T-helper 2 cell treated with Interferon-gamma antibody and Interleukin-4, amounts not matched to agents 100 ng/mL and 5 ng/mL, for 36 hours (primary cell): Measurements from ENCODE around the gene COLEC12. TPM values are rescaled to one million over a fixed set of nuclear protein-coding genes. Genes with fewer than 3 reads are reported as not detected.
"Not testable (repeated sequence)": the region's sequence is repeated elsewhere in the genome, so short reads cannot be mapped to it uniquely, and the experiment has no call there.

ENCODE experiments used
- intact Hi-C: fragments of 100-400 bp; cut with micrococcal nuclease; formaldehyde crosslinking; loops from one replicate; pipeline ENCODE4 v1.15.1; 2023
- total RNA-seq: library from RNA; stranded (reverse); gene quantifications from 2 replicates; pipeline ENCODE4 v1.2.3, GENCODE V29; 2022

Gene COLEC12
- total RNA-seq, 1 donor from 2014 or later, result not detected

DNA sequence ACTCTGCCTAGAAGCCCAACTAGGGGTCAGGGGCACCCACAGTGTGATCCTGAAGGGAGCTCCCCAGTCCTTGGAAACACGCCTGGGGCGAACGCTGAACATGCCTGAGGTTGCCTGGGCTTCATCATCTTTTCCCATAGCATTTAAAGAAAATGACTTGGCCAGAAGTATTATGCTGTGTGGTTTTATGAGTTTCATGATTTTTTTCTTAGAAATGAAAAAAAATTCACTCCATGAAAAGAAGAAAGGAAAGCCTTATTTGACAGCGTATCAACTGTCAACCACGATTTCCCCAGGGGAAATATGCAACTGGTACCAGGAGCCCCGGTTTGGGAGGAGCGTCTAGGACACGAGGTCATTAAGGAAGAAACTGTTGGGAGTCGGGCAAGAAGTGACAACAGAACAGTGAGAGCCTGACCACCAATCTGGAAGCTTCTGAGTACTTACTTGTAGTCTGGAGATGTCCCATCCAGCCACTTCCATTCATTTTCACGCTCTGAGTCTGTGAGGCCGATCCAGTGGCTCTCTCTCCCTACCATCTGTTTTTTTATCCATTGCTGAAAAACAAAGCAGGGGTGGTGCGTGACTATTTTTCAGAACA lies 169.2 kb downstream of the COLEC12 start:
- intact Hi-C loops, result no loop called here

DNA sequence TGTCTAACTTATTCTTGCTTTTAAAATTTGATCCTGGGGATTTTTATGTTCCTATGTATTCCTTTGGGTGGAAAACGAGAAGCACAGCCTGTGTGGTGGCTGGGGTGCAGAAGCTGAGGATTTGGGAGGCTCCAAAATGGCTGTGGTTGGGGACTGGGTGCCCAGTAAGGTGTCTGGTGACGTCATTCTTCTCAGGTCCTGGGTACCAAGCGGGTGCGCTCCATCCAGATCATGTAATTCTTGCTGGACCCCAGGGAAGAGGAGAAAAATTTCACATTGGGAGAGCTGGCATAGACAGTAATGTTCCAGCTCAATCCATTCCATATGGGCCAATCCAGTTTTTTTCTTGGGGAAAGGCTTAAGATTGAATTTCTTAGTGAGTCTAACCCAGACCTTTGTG lies 171.6 kb downstream of the COLEC12 start:
- intact Hi-C loops, result no loop called here

DNA sequence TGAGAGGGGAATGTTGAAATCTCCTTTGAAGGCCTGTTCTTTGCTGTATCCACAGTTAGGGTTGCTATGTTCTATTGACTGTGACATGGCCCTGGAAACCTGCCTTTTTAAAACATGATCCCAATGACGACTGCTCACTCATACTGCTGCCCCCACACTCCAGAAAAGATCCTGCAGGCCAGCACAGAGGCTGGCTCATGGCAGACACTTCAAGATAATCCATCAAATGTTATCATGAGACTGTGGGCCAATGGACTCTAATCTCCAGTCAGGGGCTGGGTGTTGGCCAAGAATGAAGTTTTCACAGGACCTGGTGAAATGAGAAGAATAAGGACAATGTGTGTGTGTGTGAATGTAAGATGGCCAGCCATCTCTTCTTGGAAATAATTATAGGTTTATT lies 173.7 kb downstream of the COLEC12 start:
- intact Hi-C loops, result no loop called here

DNA sequence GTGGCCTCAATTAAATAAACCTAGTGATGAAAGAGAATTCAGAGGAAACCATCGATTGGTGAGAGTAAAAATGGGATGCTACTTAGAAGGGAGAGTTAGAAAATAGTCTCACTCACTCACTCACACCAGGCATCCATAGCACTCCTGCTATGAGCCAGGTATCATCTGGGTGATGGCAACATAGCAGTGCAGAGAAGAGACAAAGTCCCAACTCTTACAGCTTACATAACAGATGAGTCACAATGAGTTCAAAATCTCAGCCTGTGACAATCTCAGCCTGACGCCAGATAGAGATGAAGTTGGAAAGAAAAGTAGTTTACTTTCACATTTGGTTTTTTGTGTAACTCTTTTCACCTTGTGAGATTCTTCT lies 177.3 kb downstream of the COLEC12 start:
- intact Hi-C loops, result no loop called here

DNA sequence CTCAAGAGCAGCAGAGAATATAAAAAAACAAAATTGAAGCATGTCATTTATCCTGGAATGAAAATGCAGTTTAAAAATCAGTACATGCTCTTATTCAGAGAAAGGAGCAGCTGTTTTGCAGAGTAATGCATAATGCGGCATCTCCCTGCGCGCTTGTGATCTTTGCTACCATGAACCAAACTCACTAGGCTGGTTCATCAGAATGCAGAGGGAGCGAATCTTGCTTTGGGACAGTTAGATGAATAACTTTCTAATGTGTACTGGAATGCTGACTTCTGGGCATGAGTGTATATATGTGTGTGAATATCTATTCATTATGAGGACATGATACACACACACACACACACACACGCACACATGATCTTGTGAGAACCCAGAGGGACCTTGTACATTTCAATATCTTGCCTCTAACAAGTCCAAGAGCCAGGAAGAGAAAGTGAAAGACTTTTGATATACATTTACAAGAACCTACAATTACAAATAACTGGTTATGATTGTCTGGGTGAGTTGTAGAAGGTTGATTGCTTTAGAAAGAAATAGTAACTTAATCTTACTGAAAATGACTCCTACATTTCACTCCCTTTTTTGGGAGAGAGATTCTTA lies 178.5 kb downstream of the COLEC12 start:
- intact Hi-C loops, result no loop called here

DNA sequence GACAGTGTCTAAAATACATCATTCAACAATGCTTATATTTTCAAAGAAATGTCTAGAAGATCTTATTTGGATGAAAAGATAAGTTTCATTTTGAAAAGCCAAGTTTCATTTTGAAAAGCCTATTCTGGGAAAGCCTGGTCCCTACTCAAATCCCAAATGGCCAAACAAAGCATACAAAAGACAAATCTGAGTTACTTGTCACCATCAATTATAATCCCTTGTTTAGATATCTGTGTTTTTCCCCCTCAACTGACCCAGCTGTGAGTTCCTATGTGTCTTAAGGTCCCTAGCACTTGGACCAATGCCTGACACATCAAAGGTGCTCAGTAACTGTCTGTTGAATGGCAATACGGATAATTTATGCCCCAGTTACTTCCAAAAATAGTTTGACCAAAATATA lies 180.3 kb downstream of the COLEC12 start:
- intact Hi-C loops, result no loop called here

DNA sequence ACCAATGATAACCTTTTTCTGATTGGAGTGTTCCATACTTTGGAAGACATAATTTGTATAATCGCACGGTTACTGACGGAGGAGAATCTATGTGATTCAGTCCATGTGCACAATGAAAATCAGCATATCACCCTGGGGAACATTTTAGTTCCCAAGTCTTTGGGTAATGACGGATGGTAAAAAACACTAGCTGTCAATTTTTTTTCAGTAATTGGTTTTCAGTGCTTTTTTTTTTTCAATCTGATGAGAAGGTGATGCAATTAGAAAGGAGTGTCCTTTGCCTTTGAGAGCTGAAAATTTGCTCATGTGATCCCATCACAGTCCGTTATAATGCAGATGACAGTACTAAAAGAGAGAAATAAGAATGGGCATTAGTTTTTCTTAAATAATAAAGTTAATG lies 180.8 kb downstream of the COLEC12 start:
- intact Hi-C loops, result no loop called here

DNA sequence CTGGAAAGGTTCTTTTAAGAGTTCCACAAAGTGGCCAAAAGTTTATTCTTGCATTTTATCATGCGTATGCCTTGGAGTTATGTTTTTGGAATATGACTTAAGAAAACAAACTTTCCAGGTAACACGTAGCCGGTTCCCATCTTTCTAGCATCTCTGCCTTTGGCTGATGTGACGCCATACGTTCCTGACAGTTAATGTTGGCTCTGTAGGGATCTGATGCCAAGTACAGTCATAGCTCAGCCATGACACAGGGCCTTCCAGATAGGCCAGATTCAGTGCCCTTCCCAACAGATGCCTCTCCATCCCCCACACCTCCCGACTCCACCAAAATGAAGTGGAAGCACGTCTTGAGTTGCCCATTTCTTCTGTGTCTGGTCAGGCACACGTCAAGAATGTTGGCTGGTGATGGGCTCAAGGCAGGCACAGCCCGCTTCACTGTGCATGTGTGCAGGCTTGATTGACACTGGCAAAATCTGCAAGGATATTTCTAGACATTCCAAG lies 181.7 kb downstream of the COLEC12 start:
- intact Hi-C loops, result no loop called here

DNA sequence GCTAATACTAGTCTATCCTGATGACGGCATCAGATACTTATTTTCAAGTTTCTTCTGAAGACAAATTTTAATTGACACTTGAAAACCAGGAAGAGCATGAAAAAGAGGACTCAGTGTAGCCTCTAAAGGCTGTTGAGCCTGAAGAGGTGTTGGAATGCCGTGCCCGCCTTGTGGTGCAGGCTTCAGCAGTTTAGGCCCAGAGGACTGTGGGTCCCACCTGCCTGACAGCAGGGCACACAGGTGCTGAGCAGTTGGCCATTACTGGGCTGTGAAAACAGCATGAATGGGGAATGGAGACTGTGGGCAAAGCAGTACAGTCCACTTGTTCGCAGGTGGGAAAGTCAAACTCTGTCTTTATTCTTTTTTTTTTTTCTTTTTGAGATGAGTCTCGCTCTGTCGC lies 182.9 kb downstream of the COLEC12 start:
- intact Hi-C loops, result no loop called here

DNA sequence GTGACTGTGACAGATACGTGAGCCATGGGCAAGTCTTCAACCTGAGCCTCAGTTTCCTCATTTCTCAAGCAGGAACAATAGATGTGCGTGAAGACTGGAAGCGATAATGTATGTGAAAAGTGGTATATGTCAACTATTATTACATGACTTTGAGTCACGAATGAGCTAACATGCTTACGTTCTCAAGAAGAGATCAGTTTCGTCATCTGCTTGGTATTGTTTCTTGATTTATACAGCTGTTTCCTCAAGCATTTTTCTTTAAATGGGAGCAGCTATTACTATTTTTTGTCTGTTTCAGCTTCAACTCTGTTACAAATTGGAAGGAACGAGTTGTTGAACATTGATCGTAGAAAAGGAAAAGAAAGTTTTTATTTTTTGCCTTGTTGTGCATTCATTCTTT lies 184.1 kb downstream of the COLEC12 start:
- intact Hi-C loops, result no loop called here

DNA sequence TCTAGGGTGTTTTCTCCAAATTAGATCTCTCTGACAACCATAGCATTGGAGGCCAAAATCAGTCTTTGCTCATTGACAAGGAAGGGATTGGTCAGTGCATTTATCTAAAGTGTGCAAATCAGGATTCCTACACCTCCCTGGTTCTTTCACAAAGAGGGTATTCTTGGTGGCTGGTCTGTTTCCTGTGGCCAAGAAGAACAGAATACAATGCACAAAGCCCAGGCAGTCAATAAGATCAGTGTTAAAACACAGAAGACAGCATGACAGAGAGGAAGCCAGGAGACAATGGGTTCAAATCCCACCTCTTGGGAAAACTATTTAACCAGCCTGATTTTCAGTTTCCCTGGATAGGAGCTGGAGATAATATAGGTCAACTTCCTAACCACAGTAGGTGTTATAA lies 186.6 kb downstream of the COLEC12 start:
- intact Hi-C loops, result no loop called here

DNA sequence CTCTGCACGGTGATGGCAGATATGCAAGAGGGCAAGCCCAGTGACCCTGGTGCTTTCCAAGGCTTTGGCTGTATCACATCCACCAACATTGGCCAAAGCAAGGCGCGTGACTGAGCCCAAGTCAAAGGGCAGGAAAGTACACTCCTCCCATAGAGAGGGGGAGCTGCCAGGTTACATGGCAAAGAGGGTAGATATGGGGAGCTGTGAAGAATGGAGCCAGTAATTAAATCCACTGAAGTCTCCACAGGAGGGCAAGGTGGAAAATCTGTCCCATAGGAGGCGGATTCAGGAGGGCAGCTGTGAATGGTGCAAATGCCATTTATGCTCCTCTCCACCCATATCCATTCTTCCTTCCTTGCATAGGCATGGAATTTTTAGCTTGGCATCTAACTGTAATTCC lies 188.1 kb downstream of the COLEC12 start:
- intact Hi-C loops, result no loop called here

DNA sequence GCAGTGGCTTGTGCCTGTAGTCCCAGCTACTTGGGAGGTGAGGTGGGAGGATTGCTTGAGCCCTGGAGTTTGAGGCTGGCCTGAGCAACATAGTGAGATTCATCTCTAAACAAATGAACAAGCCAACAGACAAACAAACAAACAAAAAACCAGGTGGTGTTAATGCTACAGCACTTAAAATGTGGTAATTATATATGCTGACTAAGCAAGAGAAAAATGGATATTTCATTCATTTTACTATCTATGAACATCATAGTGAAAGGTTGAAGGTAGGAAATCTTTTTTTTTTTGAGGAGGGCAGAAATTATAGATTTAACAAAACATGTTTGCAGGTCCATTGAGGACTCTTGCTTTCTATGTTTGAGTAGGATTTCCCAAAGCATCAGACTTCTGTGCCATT lies 190.5 kb downstream of the COLEC12 start:
- intact Hi-C loops, result no loop called here

DNA sequence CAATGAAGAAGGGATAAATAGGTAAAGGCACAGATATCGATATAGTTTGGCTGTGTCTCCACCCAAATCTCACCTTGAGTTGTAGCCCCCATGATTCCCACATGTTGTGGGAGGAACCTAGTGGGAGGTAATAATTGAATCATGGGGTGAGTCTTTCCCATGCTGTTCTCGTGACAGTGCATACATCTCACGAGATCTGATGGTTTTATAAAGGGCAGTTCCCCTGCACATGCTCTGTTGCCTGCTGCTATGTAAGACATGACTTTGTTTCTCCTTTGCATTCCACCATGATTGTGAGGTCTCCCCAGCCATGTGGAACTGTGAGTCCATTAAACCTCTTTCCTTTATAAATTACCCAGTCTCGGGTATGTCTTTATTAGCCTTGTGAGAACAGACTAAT lies 192.4 kb downstream of the COLEC12 start:
- intact Hi-C loops, result not testable (repeated sequence)

DNA sequence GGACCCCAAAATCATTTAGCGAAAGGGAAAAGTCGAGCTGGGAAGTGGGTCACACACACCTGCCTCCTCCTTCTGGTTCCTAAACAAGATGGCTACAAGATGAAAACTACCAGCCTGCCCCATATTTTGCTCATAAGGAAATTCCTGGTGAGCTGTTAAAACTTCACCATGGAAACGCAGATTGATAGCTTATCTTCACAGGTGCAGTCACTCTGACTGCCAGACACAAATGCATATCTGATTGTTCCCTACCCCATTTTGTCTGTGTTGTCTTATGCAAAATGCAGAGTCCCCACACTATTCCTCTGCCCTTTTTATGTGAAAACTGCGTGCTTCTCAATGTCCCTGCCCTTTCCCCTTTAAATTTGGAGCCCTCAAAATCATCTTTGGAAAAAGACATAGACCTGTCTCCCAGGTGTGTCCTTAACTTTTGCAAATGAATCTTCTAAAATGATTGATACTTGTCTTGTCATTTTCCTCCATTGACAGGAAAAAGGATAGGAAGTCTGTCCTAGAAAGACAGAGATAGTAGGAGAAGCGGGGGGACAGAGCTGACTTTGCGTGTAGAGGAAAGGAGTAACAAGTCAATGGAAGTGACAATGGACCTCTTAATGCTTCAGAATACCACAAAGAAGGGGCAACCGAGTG lies 193.8 kb downstream of the COLEC12 start:
- intact Hi-C loops, result no loop called here

DNA sequence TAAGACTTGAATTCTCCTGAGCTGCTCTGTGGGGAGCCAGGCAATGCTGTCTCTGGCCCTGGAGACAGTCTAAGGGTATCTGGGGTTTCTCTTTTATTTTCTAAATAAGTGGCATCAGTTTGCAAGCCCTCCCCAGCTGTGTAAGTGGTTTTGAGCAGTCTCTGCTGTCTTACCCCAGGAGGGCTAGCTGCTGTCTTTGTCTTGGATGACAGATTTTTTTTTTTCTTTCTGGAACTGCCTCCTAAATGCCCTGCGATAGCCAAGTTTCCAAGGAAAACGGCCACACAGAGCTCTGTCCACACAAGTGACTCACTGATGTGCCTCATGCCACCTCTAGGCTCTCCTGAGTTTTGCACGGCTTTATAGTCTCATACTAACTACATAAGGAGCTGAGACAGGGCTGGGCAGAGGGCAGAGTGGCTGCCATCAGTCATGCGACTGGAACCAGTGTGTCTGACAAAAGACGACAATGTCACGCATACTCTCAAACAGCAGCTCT lies 195.4 kb downstream of the COLEC12 start:
- intact Hi-C loops, result no loop called here

DNA sequence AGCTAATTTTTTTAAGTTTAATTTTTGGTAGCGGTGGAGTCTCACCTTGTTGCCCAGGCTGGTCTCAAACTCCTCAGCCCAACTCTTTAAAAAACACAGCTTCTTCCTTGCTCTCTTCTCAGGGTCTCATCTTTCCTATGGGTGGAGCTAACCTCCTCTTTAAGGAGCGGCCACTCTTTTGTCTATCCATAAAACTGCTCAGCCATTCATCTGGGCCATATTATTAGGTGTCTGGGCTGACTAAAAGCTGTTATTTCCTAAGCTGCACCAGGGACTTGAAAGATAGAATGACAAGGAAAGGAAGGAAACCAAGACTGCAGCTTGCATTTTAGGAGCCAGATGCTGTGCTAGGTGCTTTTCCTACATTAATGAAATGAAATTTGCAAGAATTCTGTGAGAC lies 196.9 kb downstream of the COLEC12 start:
- intact Hi-C loops, result no loop called here

DNA sequence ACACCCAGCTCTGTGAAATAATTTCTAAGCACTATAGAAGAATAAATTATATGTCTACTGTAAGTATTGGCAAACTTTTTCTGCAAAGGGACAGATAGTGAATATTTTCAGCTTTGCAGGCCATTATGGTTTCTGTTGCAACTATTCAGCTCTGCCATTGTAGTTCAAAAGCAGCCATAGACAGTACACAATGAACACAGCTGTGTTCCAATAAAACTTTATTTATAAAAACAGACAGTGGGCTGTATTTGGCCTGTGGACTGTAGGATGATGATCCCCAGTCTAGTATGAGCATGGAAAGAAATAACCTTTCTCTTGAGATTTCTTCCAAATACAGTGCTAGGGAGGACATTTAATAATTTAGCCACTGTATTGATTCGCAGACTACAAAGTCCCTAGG lies 197.5 kb downstream of the COLEC12 start:
- intact Hi-C loops, result no loop called here

DNA sequence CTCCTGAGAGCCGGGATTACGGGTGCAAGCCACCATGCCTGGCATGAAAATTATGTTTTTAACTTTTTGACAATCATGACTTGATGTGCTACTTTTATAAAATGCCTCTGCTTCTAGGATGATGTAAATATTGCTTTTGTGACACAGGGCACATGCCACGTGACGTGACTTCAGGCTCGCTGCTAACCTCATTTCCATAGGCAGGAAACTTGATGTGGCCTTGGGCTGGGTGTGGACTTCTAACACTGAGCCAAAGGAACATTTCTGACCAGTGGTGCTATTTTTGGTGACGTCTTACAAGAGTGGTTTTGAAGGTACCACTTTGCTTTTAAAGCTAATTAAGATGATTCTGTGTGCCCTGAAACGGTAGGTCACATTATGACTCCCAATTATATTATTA lies 198.4 kb downstream of the COLEC12 start:
- intact Hi-C loops, result no loop called here

DNA sequence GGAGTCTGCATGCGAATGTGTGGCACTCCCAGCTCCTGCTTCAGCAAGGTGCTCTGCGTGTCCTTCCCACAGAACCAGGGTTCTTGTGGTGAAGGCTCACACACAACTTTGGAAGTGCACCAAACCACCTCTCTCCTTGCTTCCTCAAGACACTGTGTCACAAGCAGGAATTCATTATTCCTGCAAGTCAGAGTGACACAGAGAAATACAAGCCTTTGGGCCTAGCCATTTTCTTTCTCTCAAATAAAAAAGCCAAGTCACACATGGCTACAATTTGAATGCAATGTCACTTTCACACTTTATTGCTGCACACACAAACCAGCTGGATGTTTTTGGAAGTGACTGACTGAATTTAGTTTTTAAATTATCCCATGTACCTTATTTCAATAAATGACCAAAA lies 202.6 kb downstream of the COLEC12 start:
- intact Hi-C loops, result no loop called here

DNA sequence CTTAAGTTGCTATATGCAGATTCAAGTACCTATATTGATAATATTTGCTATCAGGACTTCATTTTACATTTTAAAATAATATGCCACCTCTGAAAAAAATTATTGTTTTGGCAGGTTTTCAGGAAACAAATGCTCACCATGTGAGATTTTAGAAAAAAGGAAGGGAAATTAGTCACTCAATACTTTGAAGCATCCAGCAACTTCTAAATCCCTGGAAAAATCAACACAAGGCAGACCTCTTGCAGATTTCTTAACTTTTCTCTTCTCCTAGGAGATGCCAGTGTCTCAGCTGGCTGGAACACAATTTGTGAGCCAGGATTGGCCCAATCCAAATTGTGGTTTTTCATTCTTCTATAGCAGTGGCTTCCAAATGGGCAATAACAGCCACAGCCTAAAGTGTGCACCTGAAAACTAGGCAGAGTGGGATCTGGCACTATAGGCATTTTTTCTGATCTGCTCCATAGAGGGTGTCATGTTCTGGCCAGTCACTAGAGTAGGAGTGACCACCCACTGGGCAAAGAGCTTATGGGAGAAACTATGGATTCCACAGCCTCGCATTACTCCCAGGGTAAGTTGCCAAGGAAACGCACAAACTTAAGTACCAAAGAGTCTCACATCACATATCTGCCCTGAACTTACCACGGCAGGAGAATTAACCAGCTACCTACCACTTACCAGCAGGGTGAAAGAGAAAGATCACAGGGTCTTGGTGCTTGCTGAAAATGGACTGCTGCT lies 204.6 kb downstream of the COLEC12 start:
- intact Hi-C loops, result no loop called here

DNA sequence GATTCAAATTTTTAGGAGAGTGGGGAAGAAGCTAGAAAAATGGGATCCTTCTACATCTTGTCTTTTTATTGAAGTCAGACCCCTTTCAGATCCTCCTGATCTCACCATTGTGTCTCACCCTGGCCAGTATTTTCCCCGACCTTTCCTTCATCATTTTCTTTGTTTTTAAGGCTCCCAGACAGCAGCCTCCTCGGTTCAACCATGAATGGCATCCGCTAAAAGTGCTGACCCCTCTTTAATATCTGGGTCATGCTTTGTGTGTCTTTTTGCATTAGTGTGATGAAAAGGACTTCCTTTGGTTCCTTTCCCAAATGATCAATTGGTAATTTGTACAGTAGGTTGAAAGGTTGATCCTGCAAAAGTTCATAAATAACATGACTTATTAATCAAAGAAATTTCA lies 205.9 kb downstream of the COLEC12 start:
- intact Hi-C loops, result no loop called here
